Posterior vena cava (tissue), 2 donors: ENCODE data around the gene EYS. TPM values are rescaled to one million over a fixed set of nuclear protein-coding genes. Genes with fewer than 3 reads are reported as not detected.
"Not testable (repeated sequence)": the region's sequence is repeated elsewhere in the genome, so short reads cannot be mapped to it uniquely, and the experiment has no call there.

Experiments used
- DNase-seq: peaks from one replicate; pipeline ENCODE4 v3.0.0-alpha.2; 2020; ENCODE audit warnings: low spot score
- intact Hi-C, 2 donors: fragments of 100-400 bp; cut with DNase I; formaldehyde crosslinking; loops; one replicate each; pipeline versions ENCODE4 v1.14.1 to v1.14.2; 2022 to 2023
- total RNA-seq, 2 donors: library from RNA; stranded (reverse); fragmentation: NEBNext Ultra II Directional; extraction: Animal tissue kit (Norgen Biotek cat#: 25700); gene quantifications; one replicate each; pipeline ENCODE4 v1.2.1, GENCODE V29; 2021
- donor health status: DM: yes; HTN: yes; CAD: no.
- donor health status: DM: yes; HTN: yes; CAD: no.

The EYS gene
- total RNA-seq, 2 donors from 2014 or later, result not detected

- DNase-seq, result no peak
- intact Hi-C loops, result no loop called here
Observed at GRCh38 chr6:64012351-64013001, 1694.5 kb downstream of the EYS start.

GRCh38 chr6:64010666-64011065 is 1696.4 kb downstream of the EYS start:
- intact Hi-C loops, result no loop called here
- DNase-seq, result no peak

- no peak for DNase-seq
- intact Hi-C loops, result no loop called here
Observed at GRCh38 chr6:64010010-64010409, 1697.0 kb downstream of the EYS start.

GRCh38 chr6:64006246-64006645 is 1700.8 kb downstream of the EYS start:
- intact Hi-C loops, result no loop called here

GRCh38 chr6:64000818-64001491 is 1706.1 kb downstream of the EYS start:
- no peak for DNase-seq
- intact Hi-C loops, result no loop called here

More at GRCh38 chr6:64006246-64006645, 1700.8 kb downstream of the EYS start:
- DNase-seq, result no peak

- intact Hi-C loops, result loop anchor here in 1 of 2 donors (5.0 kb wide), 1 partner anchor 463 kb away; no protein-coding TSS in a partner anchor
- DNase-seq, result no peak
Observed at GRCh38 chr6:63999613-64000012, 1707.4 kb downstream of the EYS start.

- DNase-seq, result no peak
- intact Hi-C loops, result loop anchor here in 1 of 2 donors (5.0 kb wide), 1 partner anchor 463 kb away; no protein-coding TSS in a partner anchor
Observed at GRCh38 chr6:63998991-63999390, 1708.0 kb downstream of the EYS start.

GRCh38 chr6:63997734-63998133 is 1709.3 kb downstream of the EYS start:
- intact Hi-C loops, result loop anchor here in 1 of 2 donors (5.0 kb wide), 1 partner anchor 465 kb away; no protein-coding TSS in a partner anchor
- no peak for DNase-seq

- intact Hi-C loops, result loop anchor here in 1 of 2 donors (5.0 kb wide), 1 partner anchor 465 kb away; no protein-coding TSS in a partner anchor
Observed at GRCh38 chr6:63997221-63997620, 1709.8 kb downstream of the EYS start.

GRCh38 chr6:63985223-63985622 is 1721.8 kb downstream of the EYS start:
- intact Hi-C loops, result no loop called here
- no peak for DNase-seq

More at GRCh38 chr6:63997221-63997620, 1709.8 kb downstream of the EYS start:
- DNase-seq, result no peak

- intact Hi-C loops, result no loop called here
- DNase-seq, result no peak
Observed at GRCh38 chr6:63975699-63976098, 1731.3 kb downstream of the EYS start.

GRCh38 chr6:63968650-63969049 is 1738.4 kb downstream of the EYS start:
- DNase-seq, result no peak
- intact Hi-C loops, result no loop called here

- intact Hi-C loops, result no loop called here
- DNase-seq, result no peak
Observed at GRCh38 chr6:63964366-63964765, 1742.7 kb downstream of the EYS start.

- intact Hi-C loops, result no loop called here
- no peak for DNase-seq
Observed at GRCh38 chr6:63963769-63964315, 1743.2 kb downstream of the EYS start.

GRCh38 chr6:63953336-63954021 is 1753.5 kb downstream of the EYS start:
- DNase-seq, intact Hi-C loops: not testable (repeated sequence)

- intact Hi-C loops, result no loop called here
- DNase-seq, result no peak
Observed at GRCh38 chr6:63947792-63948529, 1759.1 kb downstream of the EYS start.

- intact Hi-C loops, result no loop called here
Observed at GRCh38 chr6:63945987-63946386, 1761.0 kb downstream of the EYS start.

GRCh38 chr6:63943826-63944225 is 1763.2 kb downstream of the EYS start:
- intact Hi-C loops, result no loop called here

More at GRCh38 chr6:63945987-63946386, 1761.0 kb downstream of the EYS start:
- DNase-seq, result no peak

More at GRCh38 chr6:63943826-63944225, 1763.2 kb downstream of the EYS start:
- no peak for DNase-seq
